Measurements from ENCODE around the gene MPLKIP.

- TF ChIP-seq EZH2phosphoT487 (IDR thresholded peaks at IDR 0.05; ENCODE audit: borderline replicate concordance, low read depth) (no peak), SIN3A (IDR thresholded peaks at IDR 0.05; ENCODE audit: borderline replicate concordance, low read depth, low read length) (no peak), CTCF (IDR thresholded peaks at IDR 0.05) (no peak), POLR2AphosphoS5 (IDR thresholded peaks at IDR 0.05; ENCODE audit: low read depth, low read length) (no peak), FOSL2 (IDR thresholded peaks at IDR 0.05; ENCODE audit: borderline replicate concordance, low read depth) (no peak), JUND (IDR thresholded peaks at IDR 0.05) (no peak)
Observed at GRCh38 chr7:40122940-40123254, 11.5 kb downstream of the MPLKIP start.
